ENCODE results near the gene TMEM125.

The TMEM125 gene

DNA sequence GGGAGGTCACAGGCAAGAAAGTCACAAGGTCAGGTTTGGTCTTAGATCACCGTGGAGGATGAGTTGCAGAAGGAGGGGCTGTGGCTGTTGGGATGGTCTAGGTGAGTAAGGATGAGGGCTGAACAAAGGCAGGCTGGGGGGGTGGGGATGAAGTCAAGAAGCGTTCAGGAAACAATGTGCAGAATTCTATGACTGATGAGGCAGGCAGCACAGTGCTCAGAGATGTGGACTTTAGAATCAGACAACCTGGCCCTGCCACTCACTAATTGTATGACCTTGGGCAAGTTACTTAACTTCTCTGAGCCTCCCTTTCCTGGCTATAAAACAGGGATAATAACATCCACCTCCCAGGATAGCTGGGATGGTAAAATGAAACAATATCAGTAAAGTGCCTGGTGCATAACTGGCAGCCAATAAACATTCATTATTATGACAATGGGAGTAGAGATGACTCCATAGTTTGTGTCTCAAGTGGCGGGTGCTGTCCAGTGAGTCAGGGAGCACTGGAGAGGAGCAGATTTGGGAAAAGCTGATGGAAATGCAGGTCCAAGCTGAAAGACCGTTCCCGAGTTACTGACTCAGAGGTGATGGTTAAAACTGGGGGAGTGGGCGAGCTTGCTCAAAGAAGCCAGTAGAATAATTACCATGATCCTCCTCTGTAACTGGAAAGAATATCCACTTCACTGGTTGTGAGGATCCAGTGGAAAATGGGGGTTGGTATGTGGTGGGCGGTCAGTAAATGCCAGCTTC, 33.1 kb downstream of the TMEM125 start:
- H3K4me3 ChIP-seq = no peak overlapping the region
- no peaks in the 10 kb centered on the region for H3K9me3 ChIP-seq
- H3K4me1 ChIP-seq = peaks cover 44% of the 10 kb centered on the region
- no peaks in the 10 kb centered on the region for H4K20me1 ChIP-seq
- TF ChIP-seq Cebpa-rat (IDR thresholded peaks at IDR 0.05) = no peak
- no peak overlapping the region for H3K27ac ChIP-seq
- H3K9ac ChIP-seq = no peak overlapping the region
- no peaks in the 10 kb centered on the region for H3K27me3 ChIP-seq
- H3K4me2 ChIP-seq = no peak overlapping the region
- H3K36me3 ChIP-seq = no peaks in the 10 kb centered on the region

DNA sequence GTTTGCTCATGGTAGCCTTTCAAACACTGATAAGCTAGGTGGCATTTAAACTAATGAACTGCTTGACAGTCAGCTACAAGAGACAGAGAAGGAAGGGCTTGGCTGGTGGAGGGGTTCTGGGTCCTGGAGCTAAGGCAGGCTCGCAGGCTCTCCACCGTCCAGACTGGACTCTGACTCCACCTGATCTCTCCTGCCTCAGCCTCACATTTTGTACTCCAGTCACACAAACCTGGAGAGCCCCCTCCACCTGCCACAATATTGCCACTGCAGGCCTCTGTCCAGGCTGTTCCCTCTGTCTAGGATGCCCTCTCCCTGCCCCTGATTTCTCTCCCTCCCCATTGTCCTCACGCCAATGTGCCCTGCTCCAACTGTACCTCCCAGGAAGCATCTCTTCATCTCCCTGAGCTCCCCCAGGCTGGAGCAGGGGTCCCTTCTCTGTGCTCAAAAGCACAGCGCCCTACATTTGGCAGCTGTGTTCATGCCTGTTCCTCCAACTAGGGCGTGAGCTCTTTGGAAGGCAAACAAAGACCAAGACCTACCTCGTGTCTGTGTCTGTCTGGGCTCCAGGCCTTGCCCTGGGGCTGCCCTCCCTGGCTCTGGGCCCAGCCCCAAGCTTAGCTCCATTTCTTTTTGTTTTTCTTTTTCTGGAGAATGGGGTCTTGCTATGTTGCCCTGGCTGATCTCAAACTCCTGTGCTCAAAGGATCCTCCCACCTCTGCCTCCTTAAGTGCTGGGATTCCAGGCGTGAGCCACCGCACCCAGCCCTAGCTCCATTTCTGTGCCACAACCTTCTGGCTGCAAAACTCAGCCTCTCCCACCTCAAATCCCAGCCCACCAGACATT, 33.9 kb downstream of the TMEM125 start:
- Histone ChIP-seq H3K9ac (no peak overlapping the region), H3K4me3 (no peak overlapping the region), H3K9me3 (no peaks in the 10 kb centered on the region), H3K4me2 (peak overlapping the region; percentile 30; the same call in 1 of the 2 replicates), H3K27ac (peak overlapping the region; percentile 51; the same call in 1 of the 2 replicates), H3K27me3 (no peaks in the 10 kb centered on the region), H3K4me1 (peaks cover 44% of the 10 kb centered on the region), H4K20me1 (no peaks in the 10 kb centered on the region), H3K36me3 (no peaks in the 10 kb centered on the region)
- no peak for TF ChIP-seq Cebpa-rat (IDR thresholded peaks at IDR 0.05)

DNA sequence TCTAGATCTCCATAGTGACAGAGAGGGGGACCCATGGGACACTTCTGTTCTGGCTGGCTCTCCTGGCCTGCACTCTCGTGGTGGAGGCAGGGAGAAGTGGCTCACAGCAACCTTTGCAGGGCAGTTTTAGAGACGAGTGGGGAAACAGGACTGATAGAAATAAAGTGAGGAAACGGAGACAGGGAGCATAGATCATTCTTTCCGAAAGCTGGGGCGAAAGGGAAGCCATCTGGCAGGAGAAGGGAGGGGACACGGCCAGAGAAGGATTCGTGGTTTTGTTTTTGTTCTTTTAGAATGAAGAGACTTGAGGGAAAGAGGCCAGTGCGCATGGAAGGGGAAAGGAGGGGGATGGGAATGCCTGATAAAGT, 34.5 kb downstream of the TMEM125 start:
- Histone ChIP-seq H3K9ac (no peak overlapping the region), H3K36me3 (no peaks in the 10 kb centered on the region), H3K4me1 (peaks cover 44% of the 10 kb centered on the region), H3K4me3 (no peak overlapping the region), H3K27ac (peak overlapping the region; percentile 51; the same call in 1 of the 2 replicates), H4K20me1 (no peaks in the 10 kb centered on the region), H3K9me3 (no peaks in the 10 kb centered on the region), H3K27me3 (no peaks in the 10 kb centered on the region), H3K4me2 (peak overlapping the region; percentile 30; the same call in 1 of the 2 replicates)
- no peak for TF ChIP-seq Cebpa-rat (IDR thresholded peaks at IDR 0.05)

DNA sequence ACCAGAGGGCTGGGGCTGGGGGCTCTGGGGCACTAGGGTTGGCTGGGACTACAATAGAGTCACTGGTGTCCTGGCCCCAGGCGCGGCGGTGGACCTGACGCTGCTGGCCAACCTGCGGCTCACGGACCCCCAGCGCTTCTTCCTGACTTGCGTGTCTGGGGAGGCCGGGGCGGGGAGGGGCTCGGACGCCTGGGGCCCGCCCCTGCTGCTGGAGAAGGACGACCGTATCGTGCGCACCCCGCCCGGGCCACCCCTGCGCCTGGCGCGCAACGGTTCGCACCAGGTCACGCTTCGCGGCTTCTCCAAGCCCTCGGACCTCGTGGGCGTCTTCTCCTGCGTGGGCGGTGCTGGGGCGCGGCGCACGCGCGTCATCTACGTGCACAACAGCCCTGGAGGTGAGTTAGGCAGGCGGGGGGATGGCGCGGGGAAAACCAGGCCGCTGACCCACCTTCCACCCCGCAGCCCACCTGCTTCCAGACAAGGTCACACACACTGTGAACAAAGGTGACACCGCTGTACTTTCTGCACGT, 35.1 kb downstream of the TMEM125 start:
- H3K27ac ChIP-seq = no peak overlapping the region; the same call in 1 of the 2 replicates
- no peak overlapping the region for H3K4me3 ChIP-seq
- no peak for TF ChIP-seq Cebpa-rat (IDR thresholded peaks at IDR 0.05)
- H3K36me3 ChIP-seq = no peaks in the 10 kb centered on the region
- H4K20me1 ChIP-seq = no peaks in the 10 kb centered on the region
- no peak overlapping the region for H3K9ac ChIP-seq
- peaks cover 38% of the 10 kb centered on the region for H3K4me1 ChIP-seq
- H3K9me3 ChIP-seq = no peaks in the 10 kb centered on the region
- H3K4me2 ChIP-seq = peak overlapping the region; percentile 30; the same call in 1 of the 2 replicates
- no peaks in the 10 kb centered on the region for H3K27me3 ChIP-seq

DNA sequence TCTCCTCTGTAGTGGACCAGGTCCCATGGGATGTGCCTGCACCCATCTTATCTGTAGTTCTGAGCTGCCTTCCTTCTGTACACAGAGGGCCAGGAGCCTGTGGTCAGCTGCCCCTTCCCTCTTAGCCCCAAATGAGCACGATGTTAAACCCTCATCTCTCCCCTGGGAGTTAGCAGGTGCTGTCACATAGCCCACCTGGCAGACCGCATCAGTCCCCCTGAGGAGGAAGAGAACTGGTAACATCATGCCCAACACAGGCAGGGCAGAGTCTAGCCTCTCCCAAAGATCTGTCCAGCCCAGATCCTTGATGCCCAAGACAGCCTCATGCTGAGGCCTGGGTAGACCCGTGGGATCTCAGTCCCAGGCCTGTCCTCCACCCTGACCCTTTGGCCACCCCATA, 35.7 kb downstream of the TMEM125 start:
- Histone ChIP-seq H3K4me3 (no peak overlapping the region), H3K9me3 (no peaks in the 10 kb centered on the region), H3K4me2 (0 out of 2 replicates have a peak overlapping the region, but pooled peaks have one; percentile 5), H3K9ac (no peak overlapping the region), H3K27ac (no peak overlapping the region), H3K4me1 (peaks cover 32% of the 10 kb centered on the region), H4K20me1 (no peaks in the 10 kb centered on the region), H3K36me3 (no peaks in the 10 kb centered on the region), H3K27me3 (no peaks in the 10 kb centered on the region)
- TF ChIP-seq Cebpa-rat (IDR thresholded peaks at IDR 0.05) = no peak

DNA sequence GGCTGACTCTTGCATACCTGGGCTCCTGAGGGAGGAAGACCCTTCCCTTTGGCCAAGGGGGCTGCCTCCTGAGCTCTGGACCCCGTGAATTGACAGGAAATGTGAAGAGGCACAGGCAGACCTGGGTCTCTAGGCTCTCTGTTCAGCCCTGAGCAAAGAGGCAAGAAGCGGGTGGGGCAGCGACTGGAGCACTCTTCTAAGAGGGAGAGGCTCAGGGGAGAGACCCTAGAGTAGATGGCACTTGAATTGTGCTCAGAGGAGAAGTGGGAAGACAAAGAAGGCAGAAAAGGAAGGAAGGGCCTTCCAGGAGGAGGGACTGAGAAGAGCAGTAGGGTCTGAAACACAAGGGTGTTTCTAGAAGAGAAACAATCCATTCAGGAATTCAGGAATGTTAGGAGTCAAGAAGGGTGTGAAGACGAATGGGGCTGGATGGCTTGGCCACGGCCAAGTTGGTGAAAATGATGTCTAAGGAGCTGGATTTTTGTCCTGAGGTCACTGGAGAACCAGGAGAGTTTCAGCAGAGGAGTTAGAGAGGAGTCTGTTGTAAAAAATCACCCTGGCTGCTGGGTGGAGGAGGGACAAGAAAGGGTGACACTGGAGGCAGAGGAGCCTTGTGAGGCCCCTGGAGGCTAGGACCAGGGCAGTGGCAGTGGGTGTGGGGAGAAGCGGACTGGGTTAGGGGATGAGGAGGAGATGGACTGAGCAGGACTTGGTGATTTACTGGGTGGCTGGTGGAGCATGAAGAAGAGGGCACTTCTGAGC, 36.3 kb downstream of the TMEM125 start:
- Histone ChIP-seq H3K4me1 (peaks cover 26% of the 10 kb centered on the region), H3K36me3 (no peaks in the 10 kb centered on the region), H3K9me3 (no peaks in the 10 kb centered on the region), H3K4me3 (no peak overlapping the region), H4K20me1 (no peaks in the 10 kb centered on the region), H3K9ac (no peak overlapping the region), H3K27ac (no peak overlapping the region), H3K4me2 (0 out of 2 replicates have a peak overlapping the region, but pooled peaks have one; percentile 5), H3K27me3 (no peaks in the 10 kb centered on the region)
- no peak for TF ChIP-seq Cebpa-rat (IDR thresholded peaks at IDR 0.05)

DNA sequence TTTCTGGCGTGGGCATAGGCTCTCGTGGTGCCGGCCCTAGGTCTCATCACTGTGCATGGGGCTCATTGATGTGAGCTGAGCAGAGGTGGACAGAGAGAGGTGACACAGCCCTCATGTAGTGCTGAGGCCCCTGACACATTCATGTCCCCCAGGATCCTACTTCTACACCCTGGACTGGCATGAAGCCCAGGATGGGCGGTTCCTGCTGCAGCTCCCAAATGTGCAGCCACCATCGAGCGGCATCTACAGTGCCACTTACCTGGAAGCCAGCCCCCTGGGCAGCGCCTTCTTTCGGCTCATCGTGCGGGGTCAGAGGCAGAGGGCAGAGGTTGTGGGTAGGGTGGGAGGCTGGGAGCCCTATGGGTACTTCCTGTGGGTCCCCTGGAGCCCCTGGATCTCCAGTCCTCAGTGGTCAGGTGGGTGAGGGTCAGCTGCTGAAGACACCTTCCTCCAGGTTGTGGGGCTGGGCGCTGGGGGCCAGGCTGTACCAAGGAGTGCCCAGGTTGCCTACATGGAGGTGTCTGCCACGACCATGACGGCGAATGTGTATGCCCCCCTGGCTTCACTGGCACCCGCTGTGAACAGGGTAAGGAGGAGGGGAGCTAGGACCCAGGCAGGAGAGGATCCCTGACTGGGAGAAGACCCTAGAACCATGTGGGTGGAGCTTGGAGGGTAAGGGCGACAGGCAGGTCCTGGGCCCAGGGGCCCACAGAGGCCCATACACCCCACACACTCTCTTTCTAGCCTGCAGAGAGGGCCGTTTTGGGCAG, 37.1 kb downstream of the TMEM125 start:
- Histone ChIP-seq H3K27me3 (no peaks in the 10 kb centered on the region), H3K9ac (no peak overlapping the region), H3K4me3 (no peak overlapping the region), H3K9me3 (no peaks in the 10 kb centered on the region), H3K4me2 (no peak overlapping the region), H3K36me3 (no peaks in the 10 kb centered on the region), H4K20me1 (no peaks in the 10 kb centered on the region), H3K4me1 (peaks cover 23% of the 10 kb centered on the region), H3K27ac (no peak overlapping the region)
- no peak for TF ChIP-seq Cebpa-rat (IDR thresholded peaks at IDR 0.05)

DNA sequence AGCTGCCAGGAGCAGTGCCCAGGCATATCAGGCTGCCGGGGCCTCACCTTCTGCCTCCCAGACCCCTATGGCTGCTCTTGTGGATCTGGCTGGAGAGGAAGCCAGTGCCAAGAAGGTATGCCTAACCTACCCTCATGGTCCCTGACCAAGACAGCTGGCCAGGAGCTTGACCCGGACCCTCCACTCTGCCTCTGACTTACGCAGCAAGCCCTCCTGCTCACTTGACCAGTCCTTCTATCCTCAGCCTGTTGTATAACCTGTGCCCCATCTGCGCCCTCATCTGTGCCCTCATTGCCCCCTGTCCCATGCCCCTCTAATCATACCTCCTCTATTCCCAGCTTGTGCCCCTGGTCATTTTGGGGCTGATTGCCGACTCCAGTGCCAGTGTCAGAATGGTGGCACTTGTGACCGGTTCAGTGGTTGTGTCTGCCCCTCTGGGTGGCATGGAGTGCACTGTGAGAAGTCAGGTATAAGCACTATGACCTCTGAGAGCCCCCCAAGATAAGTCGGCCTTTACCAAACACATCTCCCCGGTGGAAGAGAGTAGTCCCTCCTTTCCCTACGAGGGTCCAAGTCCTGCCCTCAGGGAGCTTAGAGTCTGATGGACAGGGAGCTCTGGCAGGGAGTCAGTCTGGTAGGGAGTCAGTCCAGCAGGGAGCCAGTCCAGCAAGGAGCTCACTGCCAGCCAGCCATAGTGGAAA, 37.8 kb downstream of the TMEM125 start:
- Histone ChIP-seq H4K20me1 (no peaks in the 10 kb centered on the region), H3K9me3 (no peaks in the 10 kb centered on the region), H3K4me1 (peaks cover 23% of the 10 kb centered on the region), H3K27me3 (no peaks in the 10 kb centered on the region), H3K4me3 (no peak overlapping the region), H3K27ac (no peak overlapping the region), H3K9ac (no peak overlapping the region), H3K4me2 (no peak overlapping the region), H3K36me3 (no peaks in the 10 kb centered on the region)
- no peak for TF ChIP-seq Cebpa-rat (IDR thresholded peaks at IDR 0.05)

Data from BLaER1 (cell line).